Osteoblast (primary cell): ENCODE data around the gene PCSK5. TPM values are rescaled to one million over a fixed set of nuclear protein-coding genes. Genes with fewer than 3 reads are reported as not detected.

ENCODE experiments used
- DNase-seq: peaks from one replicate; pipeline ENCODE4 v3.0.0; 2011; ENCODE audit warnings: low spot score, mixed read lengths; ENCODE audit not compliant: insufficient read length; ENCODE audit errors: missing footprints
- H2AFZ ChIP-seq: 2 replicates; pipeline ENCODE4 v1.6.0; 2011; ENCODE audit warnings: mild to moderate bottlenecking, low read length
- H3K27ac ChIP-seq: 2 replicates; pipeline ENCODE4 v1.5.1; 2011; ENCODE audit warnings: mild to moderate bottlenecking, low read depth, low read length, moderate library complexity
- H3K27me3 ChIP-seq: 2 replicates; pipeline ENCODE4 v1.6.0; 2012; ENCODE audit warnings: mild to moderate bottlenecking, control low read depth, inconsistent platforms, low read length, moderate library complexity; ENCODE audit not compliant: insufficient read depth
- H3K36me3 ChIP-seq: 2 replicates; pipeline ENCODE4 v1.5.1; 2011; ENCODE audit warnings: mild to moderate bottlenecking, low read length, control low read depth, moderate library complexity; ENCODE audit not compliant: insufficient read depth
- H3K4me1 ChIP-seq: 2 replicates; pipeline ENCODE4 v1.5.1; 2011; ENCODE audit warnings: mild to moderate bottlenecking, low read length, control low read depth, moderate library complexity; ENCODE audit not compliant: insufficient read depth
- H3K4me2 ChIP-seq: 2 replicates; pipeline ENCODE4 v1.6.0; 2011; ENCODE audit warnings: mild to moderate bottlenecking, low read length; ENCODE audit not compliant: insufficient read depth
- H3K4me3 ChIP-seq: fragments of 200-600 bp; sonication (generic); 3 replicates; pipeline ENCODE4 v1.5.1; 2012; ENCODE audit warnings: mild to moderate bottlenecking, low read length, inconsistent platforms; ENCODE audit not compliant: insufficient read depth
- H3K79me2 ChIP-seq: 2 replicates; pipeline ENCODE4 v1.6.0; 2012; ENCODE audit warnings: mild to moderate bottlenecking, low read length, control low read depth, inconsistent platforms; ENCODE audit not compliant: insufficient read depth
- H3K9me3 ChIP-seq: 2 replicates; pipeline ENCODE4 v1.5.1; 2011; ENCODE audit warnings: low read depth, low read length, control low read depth
- H4K20me1 ChIP-seq: 2 replicates; pipeline ENCODE4 v1.6.0; 2012; ENCODE audit warnings: mild to moderate bottlenecking, low read length, control low read depth; ENCODE audit not compliant: insufficient read depth
- total RNA-seq: library from RNA; depleted of rRNA; stranded (reverse); fragments of >200 nt; gene quantifications from 2 replicates; pipeline ENCODE4 v1.2.3, GENCODE V29; 2012
- TF ChIP-seq, protein P1 (sequence below): IDR thresholded peaks from 2 replicates; pipeline ENCODE4 v1.5.1; 2011; ENCODE audit warnings: mild to moderate bottlenecking, low read depth, low read length, moderate library complexity; ENCODE audit errors: extremely low read depth

Gene PCSK5
- total RNA-seq, 1 donor: 14.5 TPM

DNA sequence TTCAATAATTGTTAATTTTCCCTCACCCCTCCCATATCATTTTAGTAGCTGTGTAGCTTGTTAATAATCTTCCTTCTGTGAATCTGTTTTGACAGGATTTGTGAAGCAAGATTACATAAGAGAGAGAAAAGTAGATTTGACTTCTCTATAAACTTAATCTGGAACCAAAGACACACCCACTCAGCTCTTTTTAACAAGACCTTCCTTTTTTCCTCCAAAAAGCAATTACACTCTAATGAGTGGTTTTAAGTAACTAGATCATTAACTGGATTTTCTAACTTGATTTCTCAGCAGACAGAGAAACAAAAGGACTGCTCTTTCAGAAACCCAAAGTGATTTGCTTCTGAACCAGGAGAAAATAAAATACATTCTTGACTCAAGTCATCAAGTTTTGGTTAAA is 481.9 kb downstream of the PCSK5 start:
- Histone ChIP-seq H3K4me1 (peaks cover 23% of the 10 kb centered on the region), H3K36me3 (no peaks in the 10 kb centered on the region), H2AFZ (no peak overlapping the region), H3K4me2 (no peak overlapping the region), H3K4me3 (no peak overlapping the region), H3K27me3 (no peaks in the 10 kb centered on the region), H3K9me3 (no peaks in the 10 kb centered on the region), H3K79me2 (no peaks in the 10 kb centered on the region), H4K20me1 (no peaks in the 10 kb centered on the region), H3K27ac (no peak overlapping the region)
- TF ChIP-seq, protein P1, sequence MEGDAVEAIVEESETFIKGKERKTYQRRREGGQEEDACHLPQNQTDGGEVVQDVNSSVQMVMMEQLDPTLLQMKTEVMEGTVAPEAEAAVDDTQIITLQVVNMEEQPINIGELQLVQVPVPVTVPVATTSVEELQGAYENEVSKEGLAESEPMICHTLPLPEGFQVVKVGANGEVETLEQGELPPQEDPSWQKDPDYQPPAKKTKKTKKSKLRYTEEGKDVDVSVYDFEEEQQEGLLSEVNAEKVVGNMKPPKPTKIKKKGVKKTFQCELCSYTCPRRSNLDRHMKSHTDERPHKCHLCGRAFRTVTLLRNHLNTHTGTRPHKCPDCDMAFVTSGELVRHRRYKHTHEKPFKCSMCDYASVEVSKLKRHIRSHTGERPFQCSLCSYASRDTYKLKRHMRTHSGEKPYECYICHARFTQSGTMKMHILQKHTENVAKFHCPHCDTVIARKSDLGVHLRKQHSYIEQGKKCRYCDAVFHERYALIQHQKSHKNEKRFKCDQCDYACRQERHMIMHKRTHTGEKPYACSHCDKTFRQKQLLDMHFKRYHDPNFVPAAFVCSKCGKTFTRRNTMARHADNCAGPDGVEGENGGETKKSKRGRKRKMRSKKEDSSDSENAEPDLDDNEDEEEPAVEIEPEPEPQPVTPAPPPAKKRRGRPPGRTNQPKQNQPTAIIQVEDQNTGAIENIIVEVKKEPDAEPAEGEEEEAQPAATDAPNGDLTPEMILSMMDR: no peak
- no peak for DNase-seq

DNA sequence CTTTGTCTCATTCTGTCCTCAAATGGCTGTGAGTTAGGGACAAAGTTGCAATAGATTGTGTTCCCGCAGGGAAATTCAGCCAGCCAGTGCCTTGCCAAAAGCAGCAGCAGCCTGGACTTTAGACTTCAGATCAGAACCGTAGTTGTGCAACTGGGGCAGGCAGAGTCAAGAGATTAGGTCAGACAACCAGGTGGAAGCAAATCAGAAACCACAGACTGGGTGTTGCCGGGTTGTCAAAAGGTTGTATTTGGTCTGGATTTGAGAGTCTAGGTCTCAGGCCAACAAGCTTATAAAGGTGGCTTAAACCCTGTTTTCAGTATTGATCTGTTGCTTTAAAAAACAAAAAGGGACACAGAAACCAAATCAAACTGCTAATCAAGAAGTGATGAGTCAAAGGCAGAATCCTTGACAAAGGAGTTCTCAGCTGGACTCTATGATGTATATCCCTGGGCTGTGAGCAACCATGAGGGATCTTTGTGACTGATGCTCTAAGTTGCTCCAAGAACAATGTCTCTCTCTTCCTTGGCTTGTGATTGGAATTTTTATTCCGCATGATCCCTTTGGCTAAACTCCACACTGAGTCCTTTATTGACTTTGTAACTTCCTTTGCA is 482.8 kb downstream of the PCSK5 start:
- peak; percentile 78 for DNase-seq
- TF ChIP-seq, protein P1: no peak
- Histone ChIP-seq H3K4me1 (peaks cover 23% of the 10 kb centered on the region), H3K4me3 (no peak overlapping the region), H4K20me1 (no peaks in the 10 kb centered on the region), H3K27me3 (no peaks in the 10 kb centered on the region), H3K36me3 (no peaks in the 10 kb centered on the region), H2AFZ (no peak overlapping the region), H3K79me2 (no peaks in the 10 kb centered on the region), H3K27ac (no peak overlapping the region), H3K9me3 (no peaks in the 10 kb centered on the region), H3K4me2 (no peak overlapping the region)

DNA sequence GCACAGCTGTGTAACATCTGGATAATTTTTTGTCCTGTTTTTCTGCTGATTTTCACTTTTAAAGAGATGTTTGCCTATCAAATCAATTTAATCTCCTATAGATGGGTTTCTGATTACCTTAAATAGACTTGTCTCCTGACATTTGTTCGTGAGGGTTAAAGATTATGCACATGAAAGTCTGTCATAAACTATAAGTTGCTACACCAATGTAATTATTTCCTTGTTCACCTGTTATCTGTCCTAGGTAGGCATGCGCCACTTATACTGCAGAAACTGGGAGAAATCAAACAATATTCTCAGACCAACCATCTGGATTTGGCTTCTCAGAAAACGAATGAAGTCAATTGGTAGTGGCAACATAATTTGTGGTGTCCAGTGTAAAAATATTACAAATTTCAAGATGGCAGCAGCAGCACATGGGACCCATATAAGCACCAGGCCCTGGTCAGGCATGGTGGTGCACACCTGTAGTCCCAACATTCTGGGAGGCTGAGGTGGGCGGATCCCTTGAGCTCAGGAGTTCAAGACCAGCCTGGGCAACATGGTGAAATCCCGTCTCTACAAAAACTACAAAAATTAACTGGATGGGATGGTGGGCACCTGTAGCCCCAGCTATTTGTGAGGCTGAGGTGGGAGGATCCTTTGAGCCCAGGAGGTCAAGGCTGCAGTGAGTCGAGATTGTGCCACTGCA is 483.5 kb downstream of the PCSK5 start:
- Histone ChIP-seq H2AFZ (no peak overlapping the region), H3K27ac (no peak overlapping the region), H3K27me3 (no peaks in the 10 kb centered on the region), H3K36me3 (no peaks in the 10 kb centered on the region), H3K4me2 (no peak overlapping the region), H3K4me1 (peaks cover 23% of the 10 kb centered on the region), H3K79me2 (no peaks in the 10 kb centered on the region), H3K9me3 (no peaks in the 10 kb centered on the region), H4K20me1 (no peaks in the 10 kb centered on the region), H3K4me3 (no peak overlapping the region)
- no peak for DNase-seq
- TF ChIP-seq, protein P1: no peak

DNA sequence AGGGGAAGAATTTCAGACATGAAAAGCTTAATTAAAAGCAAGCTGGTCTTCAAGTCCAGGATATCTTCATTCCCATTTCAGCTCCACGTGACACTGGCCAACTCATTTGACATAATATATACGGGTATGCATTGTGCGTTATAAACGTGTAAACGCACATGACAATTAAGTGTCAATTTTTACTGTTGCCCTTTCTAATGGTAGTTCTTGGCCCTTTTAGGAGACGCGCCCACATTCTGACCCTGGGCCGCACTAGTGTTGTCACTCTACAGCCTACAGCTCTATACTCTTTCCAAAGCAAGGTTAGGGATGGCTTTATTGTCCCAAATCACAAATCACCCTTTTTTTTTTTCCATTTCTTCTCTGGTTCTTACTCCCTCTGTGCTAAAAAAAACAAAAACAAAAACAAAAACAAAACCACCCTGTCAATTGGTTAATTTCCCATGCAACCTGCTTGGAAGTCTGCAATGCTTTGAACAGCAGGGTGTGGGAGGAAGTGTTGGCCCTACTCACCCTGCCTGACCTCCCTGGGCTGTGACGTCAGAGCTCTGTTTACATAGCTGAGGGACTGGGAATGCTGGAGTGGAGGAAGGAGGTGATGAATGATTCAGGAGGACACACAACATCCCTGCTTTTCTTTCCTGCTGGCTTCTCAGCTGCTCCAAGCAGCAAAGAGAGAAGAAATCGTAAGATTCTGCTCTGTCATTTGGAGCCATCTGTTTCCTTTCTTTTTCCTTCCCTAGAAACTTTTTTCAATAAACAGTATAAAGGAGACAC is 484.5 kb downstream of the PCSK5 start:
- peak; percentile 79 for DNase-seq
- Histone ChIP-seq H3K4me3 (no peak overlapping the region), H2AFZ (peak overlapping the region; percentile 7), H3K27me3 (no peaks in the 10 kb centered on the region), H3K79me2 (no peaks in the 10 kb centered on the region), H3K9me3 (no peaks in the 10 kb centered on the region), H3K27ac (no peak overlapping the region), H3K36me3 (no peaks in the 10 kb centered on the region), H3K4me2 (peak overlapping the region; percentile 9), H4K20me1 (no peaks in the 10 kb centered on the region), H3K4me1 (peaks cover 23% of the 10 kb centered on the region)
- TF ChIP-seq, protein P1: no peak
